ENCODE measurements around the gene WDR7. TPM values are rescaled to one million over a fixed set of nuclear protein-coding genes. Genes with fewer than 3 reads are reported as not detected.

Gene WDR7
- total RNA-seq, 1 donor from 2014 or later = 13.5 TPM

DNA sequence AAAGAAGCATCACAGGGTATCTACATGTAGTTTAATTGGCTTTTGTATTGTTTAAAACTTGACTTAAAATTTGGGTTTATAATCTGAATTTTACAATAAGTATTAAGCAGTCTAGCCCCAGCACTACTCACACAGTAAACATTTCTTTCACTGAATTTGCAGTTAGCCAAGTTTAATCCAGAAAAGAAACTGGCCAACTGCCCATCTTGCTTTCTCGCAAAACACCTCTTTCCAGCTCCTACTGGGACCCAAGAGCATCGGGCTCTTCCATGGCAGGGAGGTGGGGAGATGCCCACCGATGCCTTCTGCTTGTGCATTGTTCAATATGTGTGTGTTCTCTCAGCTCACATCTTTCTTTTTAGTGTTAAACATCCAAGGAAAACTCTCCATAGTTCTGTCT, 283.0 kb downstream of the WDR7 start:
- Histone ChIP-seq H3K27ac (no peak overlapping the region), H3K4me1 (no peaks in the 10 kb centered on the region), H3K9me3 (no peaks in the 10 kb centered on the region), H3K36me3 (peaks cover 4 to 5% of the 10 kb centered on the region in 2 donors), H3K27me3 (no peaks in the 10 kb centered on the region), H3K4me3 (no peak overlapping the region)
- TF ChIP-seq CTCF (IDR thresholded peaks at IDR 0.05) = no peak
- intact Hi-C loops (cut with DNase I) = no loop called here
- no peak for DNase-seq (ENCODE audit: low spot score in 2 of 2)

GRCh38 chr18:56934906-56935305, 283.7 kb downstream of the WDR7 start:
- no peaks in the 10 kb centered on the region for H3K27me3 ChIP-seq
- TF ChIP-seq CTCF (IDR thresholded peaks at IDR 0.05) = no peak
- no peak for DNase-seq (ENCODE audit: low spot score in 2 of 2)
- no peaks in the 10 kb centered on the region for H3K9me3 ChIP-seq
- intact Hi-C loops (cut with DNase I) = no loop called here
- peaks cover 4 to 5% of the 10 kb centered on the region in 2 donors for H3K36me3 ChIP-seq
- no peak overlapping the region for H3K27ac ChIP-seq
- H3K4me3 ChIP-seq = no peak overlapping the region
- H3K4me1 ChIP-seq = no peaks in the 10 kb centered on the region

- no peak for TF ChIP-seq CTCF (IDR thresholded peaks at IDR 0.05)
- H3K27me3 ChIP-seq = no peaks in the 10 kb centered on the region
- no peak overlapping the region for H3K27ac ChIP-seq
- no peaks in the 10 kb centered on the region for H3K9me3 ChIP-seq
- no peak for DNase-seq (ENCODE audit: low spot score in 2 of 2)
- intact Hi-C loops (cut with DNase I) = no loop called here
- H3K4me3 ChIP-seq = no peak overlapping the region
- H3K36me3 ChIP-seq = peaks cover 4 to 5% of the 10 kb centered on the region in 2 donors
- no peaks in the 10 kb centered on the region for H3K4me1 ChIP-seq
These were observed 284.4 kb downstream of the WDR7 start for GRCh38 chr18:56935434-56936040.

DNA sequence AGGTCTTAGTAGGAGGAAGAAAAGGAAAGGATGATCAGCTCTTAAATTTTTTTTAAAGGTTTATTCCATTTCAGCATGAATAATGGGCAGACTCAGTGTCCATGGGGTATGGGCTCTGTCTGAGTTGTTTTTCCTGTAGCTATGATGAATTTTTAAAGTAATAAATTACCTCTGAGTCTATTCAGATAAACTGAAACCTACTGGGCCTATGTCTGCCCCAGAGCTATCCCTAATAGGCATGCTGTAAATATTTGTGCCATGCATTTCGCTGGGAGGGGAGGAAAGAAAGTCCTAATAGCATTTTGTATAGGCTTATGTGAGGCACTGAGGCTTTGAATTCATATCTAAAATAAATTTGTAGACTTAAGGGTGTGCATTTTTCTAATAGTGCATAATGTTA, 285.3 kb downstream of the WDR7 start:
- H3K36me3 ChIP-seq = peaks cover 4 to 5% of the 10 kb centered on the region in 2 donors
- H3K4me3 ChIP-seq = no peak overlapping the region
- no peak overlapping the region for H3K27ac ChIP-seq
- no peak for TF ChIP-seq CTCF (IDR thresholded peaks at IDR 0.05)
- no peaks in the 10 kb centered on the region for H3K27me3 ChIP-seq
- no peaks in the 10 kb centered on the region for H3K4me1 ChIP-seq
- intact Hi-C loops (cut with DNase I) = no loop called here
- no peak for DNase-seq (ENCODE audit: low spot score in 2 of 2)
- H3K9me3 ChIP-seq = no peaks in the 10 kb centered on the region

DNA sequence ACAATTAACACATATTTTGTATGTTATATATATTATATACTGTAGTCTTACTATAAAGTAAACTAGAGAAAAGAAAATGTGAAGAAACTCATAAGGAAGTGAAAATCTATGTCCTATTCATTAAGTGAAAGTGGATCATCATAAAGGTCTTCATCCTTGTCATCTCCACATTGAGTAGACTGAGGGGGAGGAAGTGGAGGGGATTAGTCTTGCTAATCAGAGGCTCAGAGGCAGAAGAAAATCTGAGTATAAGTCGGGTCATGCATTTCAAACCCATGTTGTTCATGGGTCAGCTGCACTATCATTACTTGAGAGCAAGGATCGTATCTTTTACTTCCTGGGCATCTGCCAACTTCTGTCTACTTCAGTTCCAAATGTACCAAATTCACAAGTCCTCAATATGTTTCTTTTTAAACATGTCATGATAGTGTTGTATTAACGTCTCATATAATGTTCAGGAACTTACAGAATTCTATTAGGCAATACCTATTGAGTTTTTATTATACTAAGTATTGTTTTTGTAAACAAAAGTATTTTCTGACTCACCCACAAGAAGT, 286.8 kb downstream of the WDR7 start:
- no peaks in the 10 kb centered on the region for H3K27me3 ChIP-seq
- no peak overlapping the region for H3K4me3 ChIP-seq
- no peak for DNase-seq (ENCODE audit: low spot score in 2 of 2)
- H3K4me1 ChIP-seq = no peaks in the 10 kb centered on the region
- intact Hi-C loops (cut with DNase I) = no loop called here
- no peaks in the 10 kb centered on the region for H3K9me3 ChIP-seq
- H3K36me3 ChIP-seq = peaks cover 4 to 5% of the 10 kb centered on the region in 2 donors
- H3K27ac ChIP-seq = no peak overlapping the region
- no peak for TF ChIP-seq CTCF (IDR thresholded peaks at IDR 0.05)

Measured in ascending aorta (tissue), 2 donors.